ENCODE results near the gene CDH8. TPM values are rescaled to one million over a fixed set of nuclear protein-coding genes. Genes with fewer than 3 reads are reported as not detected.

The CDH8 gene
- total and polyA plus RNA-seq, 2 donors (not counting 1 experiment from before 2014, with no cell fraction given): not detected

DNA sequence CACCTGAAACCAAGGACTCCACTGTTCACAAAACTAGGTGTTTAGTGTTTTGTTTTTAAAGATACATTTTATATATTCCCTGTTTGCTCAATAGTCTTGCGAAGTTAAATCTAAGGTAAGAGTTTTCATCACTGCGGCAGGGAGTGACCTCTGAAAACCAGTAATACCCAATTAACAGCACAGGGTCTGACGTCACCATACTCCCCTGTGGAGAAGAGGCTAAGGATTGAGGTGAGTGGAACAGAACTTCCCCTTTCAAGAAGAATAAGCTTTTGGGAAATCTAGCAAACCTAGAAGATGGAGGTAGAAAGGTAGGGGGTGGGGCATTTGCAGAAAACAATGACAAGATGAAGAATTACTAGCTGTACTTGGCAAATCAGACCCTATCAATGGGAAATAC is 120.7 kb downstream of the CDH8 start:
- Histone ChIP-seq H3K36me3 (replicated peaks in 1 of 2; ENCODE audit: control extremely low read depth in 1 of 2, control insufficient read depth in 1 of 2, extremely low read depth in 1 of 2, insufficient read depth in 2 of 2, low read length in 1 of 2) (no peaks in the 10 kb centered on the region), H3K4me3 (ENCODE audit: control extremely low read depth in 1 of 5, extremely low read depth in 1 of 5, insufficient read depth in 1 of 5, low read depth in 2 of 5, low read length in 4 of 5) (no peak overlapping the region), H3K9me3 (ENCODE audit: control extremely low read depth in 1 of 3, control insufficient read depth in 2 of 3, insufficient read depth in 1 of 3, low read length in 2 of 3) (no peaks in the 10 kb centered on the region), H3K4me2 (replicated peaks; ENCODE audit: low read depth, low read length, poor library complexity, severe bottlenecking) (no peak overlapping the region), H3K27me3 (replicated peaks in 1 of 4; ENCODE audit: control extremely low read depth in 1 of 4, control insufficient read depth in 3 of 4, insufficient read depth in 4 of 4, low read length in 3 of 4) (no peaks in the 10 kb centered on the region), H3K79me2 (ENCODE audit: control insufficient read depth, insufficient read depth, low read length) (no peaks in the 10 kb centered on the region), H3K9ac (ENCODE audit: low read length) (no peak overlapping the region), H4K20me1 (ENCODE audit: control insufficient read depth, insufficient read depth, low read length, poor library complexity, severe bottlenecking) (no peaks in the 10 kb centered on the region), H3K4me1 (ENCODE audit: control insufficient read depth in 2 of 2, insufficient read depth in 2 of 2, low read length in 2 of 2) (no peaks in the 10 kb centered on the region), H2AFZ (ENCODE audit: insufficient read depth, low read depth, low read length, poor library complexity, severe bottlenecking) (no peak overlapping the region), H3K27ac (ENCODE audit: low read length in 2 of 2) (no peak overlapping the region)
- POLR2A ChIA-PET: no interaction called here
- Mint-ChIP-seq H3K4me3 (no peak overlapping the region), H3K9me3 (ENCODE audit: insufficient read depth) (peaks cover 4% of the 10 kb centered on the region), H3K4me1 (no peaks in the 10 kb centered on the region), H3K27me3 (no peaks in the 10 kb centered on the region), H3K27ac (no peak overlapping the region)
- CTCF ChIA-PET: no interaction called here
- DNase-seq (no peak), ATAC-seq (ENCODE audit: low read depth) (no peak)
- TF ChIP-seq, protein P1, sequence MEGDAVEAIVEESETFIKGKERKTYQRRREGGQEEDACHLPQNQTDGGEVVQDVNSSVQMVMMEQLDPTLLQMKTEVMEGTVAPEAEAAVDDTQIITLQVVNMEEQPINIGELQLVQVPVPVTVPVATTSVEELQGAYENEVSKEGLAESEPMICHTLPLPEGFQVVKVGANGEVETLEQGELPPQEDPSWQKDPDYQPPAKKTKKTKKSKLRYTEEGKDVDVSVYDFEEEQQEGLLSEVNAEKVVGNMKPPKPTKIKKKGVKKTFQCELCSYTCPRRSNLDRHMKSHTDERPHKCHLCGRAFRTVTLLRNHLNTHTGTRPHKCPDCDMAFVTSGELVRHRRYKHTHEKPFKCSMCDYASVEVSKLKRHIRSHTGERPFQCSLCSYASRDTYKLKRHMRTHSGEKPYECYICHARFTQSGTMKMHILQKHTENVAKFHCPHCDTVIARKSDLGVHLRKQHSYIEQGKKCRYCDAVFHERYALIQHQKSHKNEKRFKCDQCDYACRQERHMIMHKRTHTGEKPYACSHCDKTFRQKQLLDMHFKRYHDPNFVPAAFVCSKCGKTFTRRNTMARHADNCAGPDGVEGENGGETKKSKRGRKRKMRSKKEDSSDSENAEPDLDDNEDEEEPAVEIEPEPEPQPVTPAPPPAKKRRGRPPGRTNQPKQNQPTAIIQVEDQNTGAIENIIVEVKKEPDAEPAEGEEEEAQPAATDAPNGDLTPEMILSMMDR (IDR thresholded peaks at IDR 0.05): no peak
- TF ChIP-seq EZH2 (IDR thresholded peaks at IDR 0.05; ENCODE audit: borderline replicate concordance, insufficient read depth, low read depth, low read length, poor library complexity, severe bottlenecking): no peak
- WGBS (ENCODE audit: insufficient coverage): no CpG with 5 or more reads among the region's 3 CpGs
- intact Hi-C loops (cut with micrococcal nuclease): no loop called here

DNA sequence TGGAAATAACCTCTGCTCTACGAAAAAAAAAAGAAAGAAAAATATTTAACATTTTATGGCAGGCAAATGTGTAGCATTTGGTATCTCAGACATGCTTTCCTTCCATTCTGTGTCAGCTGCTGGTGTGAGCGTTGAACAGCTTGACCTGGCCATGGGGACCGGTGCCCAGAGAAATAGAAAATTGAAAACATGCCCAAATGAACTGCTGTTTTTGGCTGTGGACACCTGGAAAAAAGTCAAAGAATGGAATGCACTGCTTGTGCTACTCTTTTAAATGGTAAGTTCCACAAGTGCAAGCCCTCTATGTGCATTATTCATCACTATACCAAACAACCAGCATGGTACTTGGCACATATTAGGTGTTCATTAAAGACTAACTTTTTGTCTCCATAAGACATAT is 127.2 kb downstream of the CDH8 start:
- Histone ChIP-seq H3K27me3 (replicated peaks in 1 of 4; ENCODE audit: control extremely low read depth in 1 of 4, control insufficient read depth in 3 of 4, insufficient read depth in 4 of 4, low read length in 3 of 4) (no peaks in the 10 kb centered on the region), H3K79me2 (ENCODE audit: control insufficient read depth, insufficient read depth, low read length) (no peaks in the 10 kb centered on the region), H3K9me3 (ENCODE audit: control extremely low read depth in 1 of 3, control insufficient read depth in 2 of 3, insufficient read depth in 1 of 3, low read length in 2 of 3) (no peaks in the 10 kb centered on the region), H3K4me2 (replicated peaks; ENCODE audit: low read depth, low read length, poor library complexity, severe bottlenecking) (no peak overlapping the region), H4K20me1 (ENCODE audit: control insufficient read depth, insufficient read depth, low read length, poor library complexity, severe bottlenecking) (no peaks in the 10 kb centered on the region), H3K4me3 (ENCODE audit: control extremely low read depth in 1 of 5, extremely low read depth in 1 of 5, insufficient read depth in 1 of 5, low read depth in 2 of 5, low read length in 4 of 5) (no peak overlapping the region), H3K4me1 (ENCODE audit: control insufficient read depth in 2 of 2, insufficient read depth in 2 of 2, low read length in 2 of 2) (no peaks in the 10 kb centered on the region), H3K36me3 (replicated peaks in 1 of 2; ENCODE audit: control extremely low read depth in 1 of 2, control insufficient read depth in 1 of 2, extremely low read depth in 1 of 2, insufficient read depth in 2 of 2, low read length in 1 of 2) (no peaks in the 10 kb centered on the region), H3K9ac (ENCODE audit: low read length) (no peak overlapping the region), H2AFZ (ENCODE audit: insufficient read depth, low read depth, low read length, poor library complexity, severe bottlenecking) (no peak overlapping the region), H3K27ac (ENCODE audit: low read length in 2 of 2) (no peak overlapping the region)
- no peak overlapping the region for H3K27ac Mint-ChIP-seq
- TF ChIP-seq EZH2 (IDR thresholded peaks at IDR 0.05; ENCODE audit: borderline replicate concordance, insufficient read depth, low read depth, low read length, poor library complexity, severe bottlenecking): no peak
- TF ChIP-seq, protein P1 (IDR thresholded peaks at IDR 0.05): no peak
- H3K27me3 Mint-ChIP-seq: no peaks in the 10 kb centered on the region
- intact Hi-C loops (cut with micrococcal nuclease): no loop called here
- H3K9me3 Mint-ChIP-seq (ENCODE audit: insufficient read depth): peaks cover 3% of the 10 kb centered on the region
- no peak for ATAC-seq (ENCODE audit: low read depth)
- 85% methylated on average over 2 of the region's 3 CpGs for WGBS (ENCODE audit: insufficient coverage)
- H3K4me3 Mint-ChIP-seq: no peak overlapping the region
- no peaks in the 10 kb centered on the region for H3K4me1 Mint-ChIP-seq
- POLR2A ChIA-PET: no interaction called here
- CTCF ChIA-PET: no interaction called here
- DNase-seq: no peak
